ENCODE data around the gene BCL7C. TPM values are rescaled to one million over a fixed set of nuclear protein-coding genes. Genes with fewer than 3 reads are reported as not detected.

BCL7C gene
- total RNA-seq, 2 experiments from 2014 or later = 25.6 to 26.8 TPM

- H3K27me3 Mint-ChIP-seq = peaks cover 2% of the 10 kb centered on the region
- DNase-seq (no peak), ATAC-seq (no peak)
- H3K4me1 Mint-ChIP-seq = no peaks in the 10 kb centered on the region
- no peak overlapping the region for H3K27ac Mint-ChIP-seq
- H3K36me3 Mint-ChIP-seq = no peaks in the 10 kb centered on the region
- CTCF ChIA-PET = interaction anchor here (0.7 to 1.7 kb wide), 4 partner anchors 24 to 103 kb away, joined by 3 to 4 read pairs (median 3); no protein-coding TSS in a partner anchor
- H3K9me3 Mint-ChIP-seq (ENCODE audit: low read depth) = no peaks in the 10 kb centered on the region
- no peak overlapping the region for H3K4me3 Mint-ChIP-seq
These were observed 54.9 kb downstream of the BCL7C start for GRCh38 chr16:30838876-30839471.

- CTCF ChIA-PET = interaction anchor here (0.6 to 1.3 kb wide), 4 partner anchors 9 to 64 kb away, joined by 3 to 6 read pairs (median 4); no protein-coding TSS in a partner anchor
- Mint-ChIP-seq H3K4me3 (no peak overlapping the region), H3K27me3 (peaks cover 2% of the 10 kb centered on the region), H3K27ac (no peak overlapping the region), H3K9me3 (ENCODE audit: low read depth) (no peaks in the 10 kb centered on the region), H3K36me3 (no peaks in the 10 kb centered on the region), H3K4me1 (no peaks in the 10 kb centered on the region)
- no peak for ATAC-seq
- DNase-seq = no peak
These were observed 56.0 kb downstream of the BCL7C start for GRCh38 chr16:30837904-30838303.

Small RNA genes lying within 50 kb of the gene (microRNA-seq; reads per million reads assigned to microRNA genes)
- gene MIR4519 = not detected
- 2.6 reads per million for gene MIR762

Other genes starting within 250 kb of the BCL7C start
- 100 to 1,000 TPM; 111 to 116 TPM for gene PRR14, start 243.1 kb downstream of the BCL7C start, total RNA-seq
- gene FBRS, start 235.6 kb downstream of the BCL7C start, total RNA-seq = 100 to 1,000 TPM; 102 to 142 TPM
- gene SRCAP, start 194.9 kb downstream of the BCL7C start, total RNA-seq = 10 to 100 TPM; 86.3 to 93.3 TPM
- gene PHKG2, start 145.7 kb downstream of the BCL7C start, total RNA-seq = 10 to 100 TPM; 45.8 to 46.5 TPM
- 1 to 10 TPM; 4.1 to 4.6 TPM for gene CFAP119, start 132.0 kb downstream of the BCL7C start, total RNA-seq
- gene RNF40, start 131.8 kb downstream of the BCL7C start, total RNA-seq = 100 to 1,000 TPM; 103 to 106 TPM
- gene ZNF629, start 106.9 kb downstream of the BCL7C start, total RNA-seq = 1 to 10 TPM; 1.6 to 2.5 TPM
- under 1 TPM; 0.35 to 0.47 TPM for gene CTF1, start 2.5 kb upstream of the BCL7C start, total RNA-seq
- 10 to 100 TPM; 26.1 to 29.2 TPM for gene FBXL19, start 29.5 kb upstream of the BCL7C start, total RNA-seq
- gene ORAI3, start 55.0 kb upstream of the BCL7C start, total RNA-seq = 10 to 100 TPM; 19.5 to 20.5 TPM
- gene SETD1A, start 63.7 kb upstream of the BCL7C start, total RNA-seq = 10 to 100 TPM; 23.9 to 26.4 TPM
- 1 to 10 TPM; 6.6 to 9.7 TPM for gene HSD3B7, start 91.1 kb upstream of the BCL7C start, total RNA-seq
- 1 to 10 TPM; 3.5 to 3.6 TPM for gene STX1B, start 116.6 kb upstream of the BCL7C start, total RNA-seq
- 10 to 100 TPM; 60.0 to 75.6 TPM for gene STX4, start 139.5 kb upstream of the BCL7C start, total RNA-seq
- gene ZNF668, start 180.2 kb upstream of the BCL7C start, total RNA-seq = 10 to 100 TPM; 18.0 to 20.5 TPM
- 10 to 100 TPM; 31.8 to 37.7 TPM for gene ZNF646, start 180.3 kb upstream of the BCL7C start, total RNA-seq
- gene PRSS53, start 194.9 kb upstream of the BCL7C start, total RNA-seq = 1 to 10 TPM; 5.3 to 6.6 TPM
- gene VKORC1, start 200.7 kb upstream of the BCL7C start, total RNA-seq = 10 to 100 TPM; 66.3 to 68.9 TPM
- gene BCKDK, start 214.3 kb upstream of the BCL7C start, total RNA-seq = 10 to 100 TPM; 34.7 to 35.4 TPM
- gene KAT8, start 223.6 kb upstream of the BCL7C start, total RNA-seq = 10 to 100 TPM; 54.8 to 56.1 TPM
- not detected for gene PRSS8, start 241.7 kb upstream of the BCL7C start, total RNA-seq